B cell (primary cell): ENCODE results near the gene SMIM22. TPM values are rescaled to one million over a fixed set of nuclear protein-coding genes. Genes with fewer than 3 reads are reported as not detected.

Experiments
- ATAC-seq: fragments of 200-7000 bp; cut with Tn5 transposase; one replicate; pipeline ENCODE4 v1.10.0; 2021; ENCODE audit warnings: low read depth, mild to moderate bottlenecking, moderate number of reproducible peaks, moderate library complexity
- CTCF ChIA-PET: fragments of 350-600 bp; sonication (Branson Sonifier 250); formaldehyde crosslinking; loops from one replicate; lab custom pipeline; 2021; ENCODE audit warnings: antibody characterized with exemption, inconsistent platforms; lab: Charles Lee
- POLR2A ChIA-PET: fragments of 350-600 bp; sonication (Branson Sonifier 250); formaldehyde crosslinking; loops from one replicate; lab custom pipeline; 2021; ENCODE audit warnings: antibody characterized with exemption; lab: Charles Lee
- DNase-seq: peaks from one replicate; pipeline ENCODE4 v3.0.0; 2013
- H2AFZ ChIP-seq: 2 replicates; pipeline ENCODE4 v1.6.1; 2012; ENCODE audit warnings: mild to moderate bottlenecking, low read depth, low read length; ENCODE audit not compliant: insufficient read depth, poor library complexity, severe bottlenecking
- H3K27ac ChIP-seq, 2 donors: 1 replicate in 1 of 2; 2 replicates in 1 of 2; pipeline ENCODE4 v1.5.1; 2012 to 2013; ENCODE audit warnings: low read length in 2 of 2, mild to moderate bottlenecking in 2 of 2, moderate library complexity in 1 of 2
- H3K27me3 ChIP-seq, 4 experiments: fragments of 200-600 bp in 1 of 4; sonication (generic) in 1 of 4; replicated peaks in 1 of 4; 1 replicate in 2 of 4; 2 replicates in 2 of 4; pipeline versions ENCODE4 v1.6.1 to v1.7.0; 2013 to 2016; ENCODE audit warnings: low read length in 3 of 4, mild to moderate bottlenecking in 2 of 4, mixed read lengths in 1 of 4, moderate library complexity in 1 of 4; ENCODE audit not compliant: insufficient read depth in 4 of 4, control insufficient read depth in 3 of 4; ENCODE audit errors: control extremely low read depth in 1 of 4
- H3K36me3 ChIP-seq, 2 experiments: replicated peaks in 1 of 2; 1 replicate in 1 of 2; 2 replicates in 1 of 2; pipeline versions ENCODE4 v1.6.1 to v1.7.1; 2013; ENCODE audit warnings: low read length in 1 of 2; ENCODE audit not compliant: insufficient read depth in 2 of 2, control insufficient read depth in 1 of 2; ENCODE audit errors: control extremely low read depth in 1 of 2, extremely low read depth in 1 of 2
- H3K4me1 ChIP-seq, 2 donors: fragments of 200-600 bp in 1 of 2; sonication (generic) in 1 of 2; 1 replicate in 1 of 2; 2 replicates in 1 of 2; pipeline versions ENCODE4 v1.5.1 to v1.6.1; 2013 to 2017; ENCODE audit warnings: low read length in 2 of 2; ENCODE audit not compliant: control insufficient read depth in 2 of 2, insufficient read depth in 2 of 2
- H3K4me2 ChIP-seq: replicated peaks from 2 replicates; pipeline ENCODE3; 2012; ENCODE audit warnings: mild to moderate bottlenecking, low read depth, low read length; ENCODE audit not compliant: poor library complexity, severe bottlenecking
- H3K4me3 ChIP-seq, 5 experiments: fragments of 200-600 bp in 1 of 5; sonication (generic) in 1 of 5; 1 replicate in 3 of 5; 2 replicates in 2 of 5; pipeline versions ENCODE4 v1.5.1 to v1.7.0; 2011 to 2016; ENCODE audit warnings: low read length in 4 of 5, mild to moderate bottlenecking in 4 of 5, low read depth in 2 of 5, control low read depth in 1 of 5, moderate library complexity in 1 of 5; ENCODE audit not compliant: insufficient read depth in 1 of 5; ENCODE audit errors: control extremely low read depth in 1 of 5, extremely low read depth in 1 of 5
- H3K79me2 ChIP-seq: fragments of 200-600 bp; sonication (generic); one replicate; pipeline ENCODE4 v1.6.0; 2016; ENCODE audit warnings: low read length; ENCODE audit not compliant: control insufficient read depth, insufficient read depth
- H3K9ac ChIP-seq: fragments of 200-600 bp; sonication (generic); 2 replicates; pipeline ENCODE4 v1.6.1; 2017; ENCODE audit warnings: mild to moderate bottlenecking, low read length, moderate library complexity
- H3K9me3 ChIP-seq, 3 donors: one replicate each; pipeline versions ENCODE4 v1.6.1 to v1.7.1; 2013; ENCODE audit warnings: low read length in 2 of 3; ENCODE audit not compliant: control insufficient read depth in 2 of 3, insufficient read depth in 1 of 3; ENCODE audit errors: control extremely low read depth in 1 of 3
- H4K20me1 ChIP-seq: 2 replicates; pipeline ENCODE4 v1.6.0; 2012; ENCODE audit warnings: mild to moderate bottlenecking, low read length; ENCODE audit not compliant: insufficient read depth, control insufficient read depth, poor library complexity, severe bottlenecking
- H3K27ac Mint-ChIP-seq: one replicate; pipeline ENCODE4 v1.8.0; 2021; ENCODE audit warnings: mixed read lengths
- H3K27me3 Mint-ChIP-seq: one replicate; pipeline ENCODE4 v1.8.0; 2021; ENCODE audit warnings: mixed read lengths
- H3K4me1 Mint-ChIP-seq: one replicate; pipeline ENCODE4 v1.8.0; 2021; ENCODE audit warnings: mixed read lengths
- H3K4me3 Mint-ChIP-seq: one replicate; pipeline ENCODE4 v1.8.0; 2021; ENCODE audit warnings: mixed read lengths
- H3K9me3 Mint-ChIP-seq: one replicate; pipeline ENCODE4 v1.8.0; 2022; ENCODE audit warnings: mixed read lengths; ENCODE audit not compliant: insufficient read depth
- CTCF ChIP-seq: fragments of 200-600 bp; IDR thresholded peaks from one replicate; pipeline ENCODE4 v1.8.0; 2022; ENCODE audit warnings: antibody characterized with exemption, mild to moderate bottlenecking
- EZH2 ChIP-seq: IDR thresholded peaks from 2 replicates; pipeline ENCODE4 v1.6.1; 2012; ENCODE audit warnings: borderline replicate concordance, low read depth, mild to moderate bottlenecking, moderate library complexity, low read length; ENCODE audit not compliant: insufficient read depth, poor library complexity, severe bottlenecking
- WGBS: methylation state at CpG from one replicate; pipeline ENCODE4 v1.1.5; 2013; ENCODE audit warnings: missing lambda C conversion rate; ENCODE audit not compliant: insufficient coverage; 5-methylcytosine and 5-hydroxymethylcytosine counted together
- intact Hi-C: fragments of 100-400 bp; cut with micrococcal nuclease; formaldehyde crosslinking; loops from one replicate; pipeline ENCODE4 v1.10.0; 2022
- polyA plus RNA-seq: library from polyadenylated mRNA; depleted of rRNA; stranded (reverse); fragments of >200 nt; gene quantifications from 2 replicates; pipeline ENCODE4 v1.2.3, GENCODE V29; 2012
- total RNA-seq, 2 donors: library from RNA; stranded (reverse); fragments of 120-200 nt in 1 of 2; gene quantifications; 1 replicate in 1 of 2; 2 replicates in 1 of 2; pipeline versions ENCODE4 v1.2.3 to v1.2.4, GENCODE V29; 2013 to 2022

SMIM22 gene
- total and polyA plus RNA-seq, 2 donors (not counting 1 experiment from before 2014, with no cell fraction given), result not detected

DNA sequence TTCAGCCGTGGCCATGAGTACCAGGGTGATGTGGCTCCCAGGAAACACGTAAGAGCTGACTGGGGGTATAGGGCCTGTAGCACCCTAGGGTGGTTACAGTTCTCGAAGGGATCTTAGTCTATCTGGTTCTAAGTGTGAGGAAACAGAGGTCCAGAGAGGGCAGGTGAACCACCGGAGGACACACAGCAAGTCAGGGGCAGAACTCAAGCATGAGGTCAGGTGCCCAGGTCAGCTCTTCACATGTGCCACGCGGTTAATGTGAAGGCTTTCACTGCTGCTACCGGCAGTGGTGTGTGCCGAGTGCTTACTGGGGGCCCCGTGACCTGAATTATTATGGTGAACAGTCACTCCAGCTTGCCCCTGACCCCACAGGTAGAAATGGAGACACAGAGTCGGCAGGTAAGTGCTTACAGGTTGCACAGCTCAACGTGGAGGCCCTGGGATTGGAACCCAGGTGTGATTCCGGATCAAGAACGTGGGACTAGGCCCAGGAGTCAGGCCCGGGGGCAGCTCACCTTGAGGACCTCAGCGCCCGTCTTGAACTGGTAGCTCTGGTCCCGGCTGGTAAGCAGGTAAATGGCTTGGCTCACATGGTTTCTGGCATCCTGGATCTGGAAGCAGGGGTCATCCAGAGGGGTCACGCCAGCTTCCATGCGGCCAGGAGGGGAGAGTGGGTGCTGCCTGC, 4.1 kb downstream of the SMIM22 start:
- Histone ChIP-seq H2AFZ (no peak overlapping the region), H3K4me3 (no peak overlapping the region), H3K27ac (no peak overlapping the region), H3K9me3 (no peaks in the 10 kb centered on the region), H3K36me3 (peaks cover 0 to 1% of the 10 kb centered on the region in 2 experiments), H3K79me2 (no peaks in the 10 kb centered on the region), H3K9ac (no peak overlapping the region), H3K4me1 (peaks cover 26 to 27% of the 10 kb centered on the region in 2 donors), H3K27me3 (no peaks in the 10 kb centered on the region), H3K4me2 (no peak overlapping the region), H4K20me1 (no peaks in the 10 kb centered on the region)
- no peak for DNase-seq
- 98% methylated on average over 19 of the region's 19 CpGs for WGBS
- Mint-ChIP-seq H3K27me3 (no peaks in the 10 kb centered on the region), H3K4me3 (no peak overlapping the region), H3K4me1 (peaks cover 21% of the 10 kb centered on the region), H3K27ac (no peak overlapping the region), H3K9me3 (no peaks in the 10 kb centered on the region)
- intact Hi-C loops, result no loop called here
- ChIA-PET CTCF (no interaction called here), POLR2A (no interaction called here)
- no peak for TF ChIP-seq CTCF
- no peak for TF ChIP-seq EZH2
- no peak for ATAC-seq

DNA sequence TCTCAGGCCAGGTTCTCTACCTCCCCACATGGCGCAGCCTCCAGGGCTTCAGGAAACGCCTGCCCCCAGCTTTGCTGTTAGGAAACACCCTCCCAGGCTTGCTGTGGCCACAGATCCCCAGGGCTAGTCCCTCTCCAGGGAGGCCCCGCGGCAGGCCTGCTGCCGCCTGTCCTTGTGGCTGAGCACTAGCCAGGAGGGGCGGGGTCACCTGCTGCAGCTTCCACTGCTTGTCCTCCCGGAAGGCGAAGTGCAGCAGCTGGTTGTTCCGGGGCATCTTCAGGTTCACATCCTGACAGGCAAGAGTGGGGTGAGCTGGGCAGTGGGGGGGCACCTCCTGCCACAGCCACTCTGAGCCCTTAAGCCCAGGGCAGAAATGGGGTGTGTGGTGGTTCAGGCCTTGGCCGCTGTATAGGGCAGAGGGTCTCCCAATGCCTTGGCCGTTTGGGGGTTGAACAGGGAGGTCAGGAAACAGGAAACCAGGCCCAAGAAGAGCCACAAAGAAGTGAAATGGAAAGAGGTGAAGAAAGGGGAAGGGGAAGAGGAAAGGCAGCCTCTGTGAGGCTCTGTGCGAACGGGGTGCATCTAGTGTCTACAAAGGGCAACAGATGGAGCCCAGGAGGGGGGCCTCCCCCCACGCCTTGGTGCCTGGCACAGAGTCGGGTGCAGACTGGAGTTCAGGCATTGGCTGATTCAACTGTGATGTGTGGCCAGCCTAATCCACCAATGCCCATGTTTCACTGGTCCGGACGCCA, 5.3 kb downstream of the SMIM22 start:
- Histone ChIP-seq H4K20me1 (no peaks in the 10 kb centered on the region), H3K79me2 (no peaks in the 10 kb centered on the region), H3K4me3 (peak overlapping the region in 1 of 5 experiments; percentile 4), H3K27ac (peak overlapping the region in 1 of 2 donors; percentile 88), H2AFZ (peak overlapping the region; percentile 79), H3K4me1 (peaks cover 26 to 27% of the 10 kb centered on the region in 2 donors), H3K27me3 (no peaks in the 10 kb centered on the region), H3K4me2 (peak overlapping the region; percentile 93), H3K36me3 (peaks cover 0 to 12% of the 10 kb centered on the region in 2 experiments), H3K9ac (peak overlapping the region; percentile 23), H3K9me3 (no peaks in the 10 kb centered on the region)
- Mint-ChIP-seq H3K9me3 (no peaks in the 10 kb centered on the region), H3K4me1 (peaks cover 21% of the 10 kb centered on the region), H3K27me3 (no peaks in the 10 kb centered on the region), H3K27ac (peak overlapping the region; percentile 54), H3K4me3 (peak overlapping the region; percentile 88)
- ChIA-PET POLR2A (no interaction called here), CTCF (no interaction called here)
- intact Hi-C loops, result loop anchor here (5.0 kb wide), 1 partner anchor 272 kb away; the partner anchor contains the start of gene ALG1
- TF ChIP-seq EZH2 (no peak), CTCF (no peak)
- ATAC-seq, result no peak
- WGBS, result 19% methylated on average over 15 of the region's 17 CpGs
- DNase-seq, result peak; percentile 46
